ENCODE measurements around the gene DPP6. TPM values are rescaled to one million over a fixed set of nuclear protein-coding genes. Genes with fewer than 3 reads are reported as not detected.

Gene DPP6
- total RNA-seq, 4 donors from 2014 or later: 0.94 to 1.9 TPM; not detected in 2

- Histone ChIP-seq H3K27ac (no peak overlapping the region), H3K27me3 (no peaks in the 10 kb centered on the region), H3K4me1 (no peaks in the 10 kb centered on the region), H3K36me3 (no peaks in the 10 kb centered on the region), H3K9me3 (no peaks in the 10 kb centered on the region), H3K4me3 (no peak overlapping the region)
- no peak for ATAC-seq
- TF ChIP-seq, protein P1, sequence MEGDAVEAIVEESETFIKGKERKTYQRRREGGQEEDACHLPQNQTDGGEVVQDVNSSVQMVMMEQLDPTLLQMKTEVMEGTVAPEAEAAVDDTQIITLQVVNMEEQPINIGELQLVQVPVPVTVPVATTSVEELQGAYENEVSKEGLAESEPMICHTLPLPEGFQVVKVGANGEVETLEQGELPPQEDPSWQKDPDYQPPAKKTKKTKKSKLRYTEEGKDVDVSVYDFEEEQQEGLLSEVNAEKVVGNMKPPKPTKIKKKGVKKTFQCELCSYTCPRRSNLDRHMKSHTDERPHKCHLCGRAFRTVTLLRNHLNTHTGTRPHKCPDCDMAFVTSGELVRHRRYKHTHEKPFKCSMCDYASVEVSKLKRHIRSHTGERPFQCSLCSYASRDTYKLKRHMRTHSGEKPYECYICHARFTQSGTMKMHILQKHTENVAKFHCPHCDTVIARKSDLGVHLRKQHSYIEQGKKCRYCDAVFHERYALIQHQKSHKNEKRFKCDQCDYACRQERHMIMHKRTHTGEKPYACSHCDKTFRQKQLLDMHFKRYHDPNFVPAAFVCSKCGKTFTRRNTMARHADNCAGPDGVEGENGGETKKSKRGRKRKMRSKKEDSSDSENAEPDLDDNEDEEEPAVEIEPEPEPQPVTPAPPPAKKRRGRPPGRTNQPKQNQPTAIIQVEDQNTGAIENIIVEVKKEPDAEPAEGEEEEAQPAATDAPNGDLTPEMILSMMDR (IDR thresholded peaks at IDR 0.05 in 4 of 5, conservative IDR thresholded peaks at IDR 0.05 in 1 of 5): no peak
- TF ChIP-seq POLR2A (IDR thresholded peaks at IDR 0.05): no peak
- DNase-seq: no peak
- in situ Hi-C loops (cut with MboI; ENCODE audit: low sequenced_read_pairs in 4 of 4) (no loop called here), intact Hi-C loops (cut with DNase I; ENCODE audit: low total_unique reads) (no loop called here)
These were observed 714.9 kb downstream of the DPP6 start for GRCh38 chr7:154767142-154767541.

DNA sequence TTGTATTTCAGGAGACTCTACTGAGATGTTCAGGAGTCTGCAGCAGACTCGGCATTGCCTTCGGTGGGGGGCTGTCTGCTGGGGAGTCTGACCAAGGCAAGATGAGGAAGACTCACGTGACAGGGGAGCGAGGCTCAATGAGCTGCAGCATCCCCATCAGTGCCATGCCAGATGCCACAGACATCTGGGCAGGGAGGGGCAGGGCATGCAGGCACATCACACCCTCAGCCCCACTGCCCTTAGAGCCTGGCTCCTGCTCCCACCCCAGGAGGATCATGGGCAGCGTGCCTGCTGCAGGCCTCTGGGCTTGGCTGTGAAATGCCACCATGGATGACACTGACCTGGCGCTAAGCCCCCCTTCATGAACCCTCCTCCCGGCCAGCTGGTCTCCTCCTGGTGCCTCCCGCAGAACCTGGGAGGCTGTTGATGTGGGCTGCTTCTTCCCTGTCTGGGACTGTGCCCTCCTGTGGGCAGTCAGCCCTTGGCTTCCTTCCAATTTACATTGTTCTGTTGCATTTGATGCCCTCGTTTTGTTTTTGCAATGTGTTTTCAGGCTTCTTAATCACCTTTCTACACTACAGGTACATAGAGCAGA is 715.7 kb downstream of the DPP6 start:
- Histone ChIP-seq H3K4me1 (no peaks in the 10 kb centered on the region), H3K9me3 (no peaks in the 10 kb centered on the region), H3K4me3 (no peak overlapping the region), H3K36me3 (no peaks in the 10 kb centered on the region), H3K27ac (no peak overlapping the region), H3K27me3 (no peaks in the 10 kb centered on the region)
- TF ChIP-seq, protein P1 (IDR thresholded peaks at IDR 0.05 in 4 of 5, conservative IDR thresholded peaks at IDR 0.05 in 1 of 5): no peak
- TF ChIP-seq POLR2A (IDR thresholded peaks at IDR 0.05): no peak
- in situ Hi-C loops (cut with MboI; ENCODE audit: low sequenced_read_pairs in 4 of 4) (no loop called here), intact Hi-C loops (cut with DNase I; ENCODE audit: low total_unique reads) (no loop called here)
- no peak for DNase-seq
- no peak for ATAC-seq

GRCh38 chr7:154769001-154769400 is 716.8 kb downstream of the DPP6 start:
- intact Hi-C loops (cut with DNase I; ENCODE audit: low total_unique reads): no loop called here
- in situ Hi-C loops (cut with MboI; ENCODE audit: low sequenced_read_pairs in 4 of 4): no loop called here
- TF ChIP-seq, protein P1 (IDR thresholded peaks at IDR 0.05 in 4 of 5, conservative IDR thresholded peaks at IDR 0.05 in 1 of 5): no peak
- TF ChIP-seq POLR2A (IDR thresholded peaks at IDR 0.05): no peak

DNA sequence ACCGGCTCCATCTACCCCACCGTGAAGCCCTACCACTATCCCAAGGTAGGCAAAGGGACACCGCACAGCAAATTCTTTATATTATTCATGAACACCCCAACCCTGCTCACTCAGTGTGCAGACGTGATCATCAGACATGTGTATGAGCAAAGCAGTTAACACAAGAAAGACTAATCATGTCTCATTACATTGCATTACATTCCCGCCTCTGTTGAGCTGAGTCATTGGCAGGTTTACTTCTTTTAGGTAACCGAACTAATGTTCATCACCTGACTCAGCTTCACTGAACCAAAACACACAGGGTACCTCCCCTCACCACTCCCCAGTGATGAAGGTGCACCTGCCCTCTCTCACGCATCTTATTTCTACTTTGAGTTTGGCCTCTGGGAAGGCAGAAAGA is 717.3 kb downstream of the DPP6 start:
- Histone ChIP-seq H3K4me1 (no peaks in the 10 kb centered on the region), H3K27ac (no peak overlapping the region), H3K36me3 (no peaks in the 10 kb centered on the region), H3K27me3 (no peaks in the 10 kb centered on the region), H3K9me3 (no peaks in the 10 kb centered on the region), H3K4me3 (no peak overlapping the region)
- intact Hi-C loops (cut with DNase I; ENCODE audit: low total_unique reads) (no loop called here), in situ Hi-C loops (cut with MboI; ENCODE audit: low sequenced_read_pairs in 4 of 4) (no loop called here)
- DNase-seq (no peak), ATAC-seq (no peak)
- TF ChIP-seq, protein P1 (IDR thresholded peaks at IDR 0.05 in 4 of 5, conservative IDR thresholded peaks at IDR 0.05 in 1 of 5): no peak
- TF ChIP-seq POLR2A (IDR thresholded peaks at IDR 0.05): no peak

More at GRCh38 chr7:154769001-154769400, 716.8 kb downstream of the DPP6 start:
- Histone ChIP-seq H3K4me1 (no peaks in the 10 kb centered on the region), H3K4me3 (no peak overlapping the region), H3K36me3 (no peaks in the 10 kb centered on the region), H3K27ac (no peak overlapping the region), H3K9me3 (no peaks in the 10 kb centered on the region), H3K27me3 (no peaks in the 10 kb centered on the region)
- DNase-seq (no peak), ATAC-seq (no peak)

DNA sequence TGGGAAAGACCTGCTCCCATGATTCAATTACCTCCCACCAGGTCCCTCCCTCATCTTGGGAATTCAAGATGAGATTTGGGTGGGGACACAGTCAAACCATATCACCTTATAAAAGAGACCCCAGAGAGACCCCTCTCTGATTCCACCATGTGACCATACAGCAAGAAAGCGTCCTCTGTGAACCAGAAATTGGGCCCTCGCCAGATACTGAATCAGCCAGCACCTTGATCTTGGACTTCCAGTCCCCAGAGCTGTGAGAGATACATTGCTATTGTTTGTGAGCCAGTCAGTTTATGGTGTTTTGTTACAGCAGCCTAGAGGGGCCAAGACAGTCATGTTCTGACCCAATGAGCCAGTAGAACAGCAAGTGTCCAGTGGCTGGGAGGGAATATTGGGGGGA is 718.2 kb downstream of the DPP6 start:
- intact Hi-C loops (cut with DNase I; ENCODE audit: low total_unique reads) (no loop called here), in situ Hi-C loops (cut with MboI; ENCODE audit: low sequenced_read_pairs in 4 of 4) (no loop called here)
- H3K4me3 ChIP-seq: no peak overlapping the region
- H3K4me1 ChIP-seq: no peaks in the 10 kb centered on the region
- ATAC-seq (no peak), DNase-seq (no peak)
- no peaks in the 10 kb centered on the region for H3K36me3 ChIP-seq
- H3K27ac ChIP-seq: no peak overlapping the region
- no peaks in the 10 kb centered on the region for H3K9me3 ChIP-seq
- TF ChIP-seq, protein P1 (IDR thresholded peaks at IDR 0.05 in 4 of 5, conservative IDR thresholded peaks at IDR 0.05 in 1 of 5): no peak
- no peak for TF ChIP-seq POLR2A (IDR thresholded peaks at IDR 0.05)
- no peaks in the 10 kb centered on the region for H3K27me3 ChIP-seq
